Measurements from ENCODE around the gene GRIA4.

- TF ChIP-seq CTCF (conservative IDR thresholded peaks at IDR 0.05 in 1 of 2, IDR thresholded peaks at IDR 0.05 in 1 of 2; ENCODE audit: low read depth in 1 of 2, low read length in 2 of 2) = no peak
- TF ChIP-seq EZH2 (IDR thresholded peaks at IDR 0.05; ENCODE audit: low read length, missing control alignments) = no peak
Measured at GRCh38 chr11:105644839-105645573, 35.1 kb downstream of the GRIA4 start.

All from fibroblast of lung (primary cell).